ENCODE results near the gene MEX3A. TPM values are rescaled to one million over a fixed set of nuclear protein-coding genes. Genes with fewer than 3 reads are reported as not detected.

Gene MEX3A
- total RNA-seq, 3 donors from 2014 or later (not counting 1 experiment from before 2014, with no cell fraction given) = 0.05 to 0.16 (median 0.14) TPM

- H3K9me3 ChIP-seq (ENCODE audit: control insufficient read depth, insufficient read depth, low read length) = no peaks in the 10 kb centered on the region
- H3K27ac Mint-ChIP-seq = peak overlapping the region; percentile 80 to 85
- no peaks in the 10 kb centered on the region for H3K27me3 ChIP-seq (ENCODE audit: control insufficient read depth, insufficient read depth, low read length)
- ATAC-seq (peak; percentile 18 to 20 (median 18)), DNase-seq (peak; percentile 43 to 78)
- peak overlapping the region; percentile 93 for H3K4me3 Mint-ChIP-seq
- no peaks in the 10 kb centered on the region for H3K36me3 Mint-ChIP-seq
- peaks cover 27% of the 10 kb centered on the region for H3K4me1 ChIP-seq (ENCODE audit: control insufficient read depth, insufficient read depth, low read length)
- H3K27me3 Mint-ChIP-seq (ENCODE audit: low read depth in 2 of 2) = no peaks in the 10 kb centered on the region
- H3K4me3 ChIP-seq (ENCODE audit: low read length) = peak overlapping the region; percentile 70
- H3K27ac ChIP-seq (ENCODE audit: low read length) = peak overlapping the region; percentile 41
- no peaks in the 10 kb centered on the region for H3K9me3 Mint-ChIP-seq
- peaks cover 32 to 33% of the 10 kb centered on the region in 2 donors for H3K4me1 Mint-ChIP-seq
- intact Hi-C loops (cut with micrococcal nuclease) = no loop called here
- peak; percentile 15 for TF ChIP-seq CTCF (IDR thresholded peaks at IDR 0.05)
- peaks cover 11% of the 10 kb centered on the region for H3K36me3 ChIP-seq (ENCODE audit: control insufficient read depth, insufficient read depth, low read length)
- WGBS (ENCODE audit: insufficient coverage) = 1% methylated on average over 44 of the region's 63 CpGs
Observed at GRCh38 chr1:156052862-156053767, 29.1 kb downstream of the MEX3A start.

- ATAC-seq (no peak), DNase-seq (no peak)
- Mint-ChIP-seq H3K9me3 (no peaks in the 10 kb centered on the region), H3K4me1 (peaks cover 29% of the 10 kb centered on the region in 2 donors), H3K4me3 (no peak overlapping the region), H3K36me3 (no peaks in the 10 kb centered on the region), H3K27ac (no peak overlapping the region), H3K27me3 (ENCODE audit: low read depth in 2 of 2) (no peaks in the 10 kb centered on the region)
- Histone ChIP-seq H3K4me3 (ENCODE audit: low read length) (no peak overlapping the region), H3K27ac (ENCODE audit: low read length) (no peak overlapping the region), H3K9me3 (ENCODE audit: control insufficient read depth, insufficient read depth, low read length) (no peaks in the 10 kb centered on the region), H3K36me3 (ENCODE audit: control insufficient read depth, insufficient read depth, low read length) (peaks cover 14% of the 10 kb centered on the region), H3K27me3 (ENCODE audit: control insufficient read depth, insufficient read depth, low read length) (no peaks in the 10 kb centered on the region), H3K4me1 (ENCODE audit: control insufficient read depth, insufficient read depth, low read length) (peaks cover 27% of the 10 kb centered on the region)
- TF ChIP-seq CTCF (IDR thresholded peaks at IDR 0.05) = no peak
- WGBS (ENCODE audit: insufficient coverage) = 96% methylated on average over 5 of the region's 7 CpGs
- intact Hi-C loops (cut with micrococcal nuclease) = no loop called here
Observed at GRCh38 chr1:156051011-156051725, 31.1 kb downstream of the MEX3A start.

- H3K27me3 ChIP-seq (ENCODE audit: control insufficient read depth, insufficient read depth, low read length) = no peaks in the 10 kb centered on the region
- H3K4me1 ChIP-seq (ENCODE audit: control insufficient read depth, insufficient read depth, low read length) = peaks cover 20% of the 10 kb centered on the region
- no peak for TF ChIP-seq CTCF (IDR thresholded peaks at IDR 0.05)
- peaks cover 14% of the 10 kb centered on the region for H3K36me3 ChIP-seq (ENCODE audit: control insufficient read depth, insufficient read depth, low read length)
- Mint-ChIP-seq H3K9me3 (no peaks in the 10 kb centered on the region), H3K4me3 (peak overlapping the region; percentile 6), H3K27ac (no peak overlapping the region), H3K27me3 (ENCODE audit: low read depth in 2 of 2) (no peaks in the 10 kb centered on the region), H3K4me1 (peaks cover 22% of the 10 kb centered on the region in 2 donors), H3K36me3 (no peaks in the 10 kb centered on the region)
- H3K27ac ChIP-seq (ENCODE audit: low read length) = no peak overlapping the region
- DNase-seq (no peak), ATAC-seq (no peak)
- H3K4me3 ChIP-seq (ENCODE audit: low read length) = no peak overlapping the region
- H3K9me3 ChIP-seq (ENCODE audit: control insufficient read depth, insufficient read depth, low read length) = no peaks in the 10 kb centered on the region
- intact Hi-C loops (cut with micrococcal nuclease) = no loop called here
- 95% methylated on average over 4 of the region's 4 CpGs for WGBS (ENCODE audit: insufficient coverage)
Observed at GRCh38 chr1:156050376-156050775, 31.9 kb downstream of the MEX3A start.

Data from natural killer cell (primary cell).